Body of pancreas (tissue), 4 donors: ENCODE data around the gene TFAP2B. TPM values are rescaled to one million over a fixed set of nuclear protein-coding genes. Genes with fewer than 3 reads are reported as not detected.
A peak's percentile ranks its signal among the peaks of the same experiment; 100 is the strongest.

Source experiments
- ATAC-seq: fragments of 150-250 bp; one replicate; pipeline ENCODE4 v1.9.1; 2016
- DNase-seq, 4 donors: peaks; one replicate each; pipeline ENCODE4 v3.0.0-alpha.2; 2019
- H3K27ac ChIP-seq, 4 donors: fragments of 200-600 bp; sonication (generic); 1 replicate in 3 of 4; 2 replicates in 1 of 4; pipeline versions ENCODE4 v1.5.1 to v1.6.1; 2016 to 2019; ENCODE audit warnings: mild to moderate bottlenecking in 1 of 4, mixed read lengths in 1 of 4, moderate library complexity in 1 of 4
- H3K27me3 ChIP-seq, 2 donors: fragments of 200-600 bp; sonication (generic); one replicate each; pipeline ENCODE4 v1.6.0; 2016; ENCODE audit warnings: mild to moderate bottlenecking in 1 of 2
- H3K36me3 ChIP-seq, 2 donors: fragments of 200-600 bp; sonication (generic); replicated peaks in 1 of 2; 2 replicates each; pipeline ENCODE4 v1.5.1; 2016; ENCODE audit warnings: low read depth in 2 of 2; ENCODE audit not compliant: insufficient read depth in 1 of 2
- H3K4me1 ChIP-seq: fragments of 200-600 bp; sonication (generic); one replicate; pipeline ENCODE4 v1.6.0; 2016
- H3K4me3 ChIP-seq, 2 donors: fragments of 200-600 bp; sonication (generic); 1 replicate in 1 of 2; 2 replicates in 1 of 2; pipeline ENCODE4 v1.5.1; 2016 to 2019
- H3K9me3 ChIP-seq, 3 donors: fragments of 200-600 bp; sonication (generic); 1 replicate in 2 of 3; 2 replicates in 1 of 3; pipeline ENCODE4 v1.5.1; 2016
- CTCF ChIP-seq, 7 experiments: fragments of 450-650 bp in 4 of 7; fragments of 200-600 bp in 3 of 7; sonication (generic) in 3 of 7; IDR thresholded peaks; one replicate each; pipeline ENCODE4 v1.5.1; 2016 to 2019; ENCODE audit warnings: antibody characterized with exemption in 7 of 7
- POLR2A ChIP-seq, 3 donors: fragments of 450-650 bp; IDR thresholded peaks; one replicate each; pipeline ENCODE4 v1.6.1; 2016; ENCODE audit warnings: antibody characterized with exemption in 3 of 3, mild to moderate bottlenecking in 2 of 3
- WGBS, 2 donors: methylation state at CpG; one replicate each; pipeline ENCODE4 v1.1.5; 2017; 5-methylcytosine and 5-hydroxymethylcytosine counted together
- intact Hi-C: fragments of 100-400 bp; cut with DNase I; formaldehyde crosslinking; loops from one replicate; pipeline ENCODE4 v1.15.1; 2023
- total RNA-seq, 2 donors: library from RNA; depleted of rRNA; stranded (reverse); fragments of >200 nt; gene quantifications; one replicate each; pipeline ENCODE4 v1.1.0, GENCODE V29; 2016

Gene TFAP2B
- total RNA-seq, 2 donors from 2014 or later: not detected

GRCh38 chr6:50816115-50816675 lies 2.5 kb upstream of the TFAP2B start:
- Histone ChIP-seq H3K36me3 (no peaks in the 10 kb centered on the region), H3K9me3 (no peaks in the 10 kb centered on the region), H3K4me3 (peak overlapping the region in 1 of 2 donors; percentile 11), H3K27me3 (peaks cover 3 to 25% of the 10 kb centered on the region in 2 donors), H3K27ac (no peak overlapping the region), H3K4me1 (peaks cover 17% of the 10 kb centered on the region)
- ATAC-seq: peak; percentile 79
- 1% methylated on average over 14 of the region's 14 CpGs for WGBS, 2 donors
- TF ChIP-seq POLR2A (IDR thresholded peaks at IDR 0.05) (no peak), CTCF (IDR thresholded peaks at IDR 0.05) (peak; percentile 70 to 90 (median 79))
- peak; percentile 68 to 77 (median 74) for DNase-seq
- intact Hi-C loops: no loop called here

- intact Hi-C loops: no loop called here
- no peak for TF ChIP-seq POLR2A (IDR thresholded peaks at IDR 0.05)
- TF ChIP-seq CTCF (IDR thresholded peaks at IDR 0.05): no peak
- Histone ChIP-seq H3K4me1 (peaks cover 17% of the 10 kb centered on the region), H3K36me3 (no peaks in the 10 kb centered on the region), H3K27ac (no peak overlapping the region), H3K9me3 (no peaks in the 10 kb centered on the region), H3K4me3 (no peak overlapping the region), H3K27me3 (peaks cover 3 to 31% of the 10 kb centered on the region in 2 donors)
- DNase-seq: no peak
- WGBS, 2 donors: 10% methylated on average over 14 to 15 of the region's 15 CpGs
- ATAC-seq: no peak
Observed at GRCh38 chr6:50816947-50817645, 1.6 kb upstream of the TFAP2B start.

- Histone ChIP-seq H3K27ac (no peak overlapping the region), H3K4me1 (peaks cover 17% of the 10 kb centered on the region), H3K36me3 (no peaks in the 10 kb centered on the region), H3K4me3 (no peak overlapping the region), H3K27me3 (peaks cover 3 to 36% of the 10 kb centered on the region in 2 donors), H3K9me3 (no peaks in the 10 kb centered on the region)
- TF ChIP-seq POLR2A (IDR thresholded peaks at IDR 0.05) (no peak), CTCF (IDR thresholded peaks at IDR 0.05) (no peak)
- ATAC-seq: no peak
- intact Hi-C loops: no loop called here
- no peak for DNase-seq
- 19 to 39% methylated on average over 2 of the region's 2 CpGs for WGBS, 2 donors
Observed at GRCh38 chr6:50817646-50817950, 1.1 kb upstream of the TFAP2B start.

GRCh38 chr6:50818020-50818419 lies 651 bp upstream of the TFAP2B start:
- H3K4me3 ChIP-seq: no peak overlapping the region
- 8 to 13% methylated on average over 6 of the region's 6 CpGs for WGBS, 2 donors
- ATAC-seq (no peak), DNase-seq (no peak)
- H3K4me1 ChIP-seq: peaks cover 17% of the 10 kb centered on the region
- H3K9me3 ChIP-seq: no peaks in the 10 kb centered on the region
- H3K27ac ChIP-seq: no peak overlapping the region
- TF ChIP-seq CTCF (IDR thresholded peaks at IDR 0.05): no peak
- TF ChIP-seq POLR2A (IDR thresholded peaks at IDR 0.05): no peak
- intact Hi-C loops: no loop called here
- H3K27me3 ChIP-seq: peaks cover 3 to 40% of the 10 kb centered on the region in 2 donors
- no peaks in the 10 kb centered on the region for H3K36me3 ChIP-seq

- Histone ChIP-seq H3K27ac (no peak overlapping the region), H3K9me3 (no peaks in the 10 kb centered on the region), H3K27me3 (peaks cover 3 to 53% of the 10 kb centered on the region in 2 donors), H3K4me3 (no peak overlapping the region), H3K36me3 (no peaks in the 10 kb centered on the region), H3K4me1 (peaks cover 17% of the 10 kb centered on the region)
- DNase-seq (peak in 1 of 4 donors; percentile 16), ATAC-seq (no peak)
- WGBS, 2 donors: 1 to 4% methylated on average over 40 to 41 of the region's 45 CpGs
- intact Hi-C loops: no loop called here
- no peak for TF ChIP-seq POLR2A (IDR thresholded peaks at IDR 0.05)
- no peak for TF ChIP-seq CTCF (IDR thresholded peaks at IDR 0.05)
Observed at GRCh38 chr6:50819466-50819903, 814 bp downstream of the TFAP2B start.
